GM12873 (cell line): ENCODE data around the gene CSMD2.

Experiments
- CTCF ChIP-seq: IDR thresholded peaks from 2 replicates; pipeline ENCODE4 v1.5.1; 2012; ENCODE audit warnings: low read depth, mild to moderate bottlenecking, moderate library complexity, low read length, control low read depth; ENCODE audit not compliant: insufficient read depth; ENCODE audit errors: missing control alignments

Gene CSMD2

GRCh38 chr1:34186741-34187494 is 21.9 kb upstream of the CSMD2 start:
- no peak for TF ChIP-seq CTCF

GRCh38 chr1:34178072-34178471 is 13.0 kb upstream of the CSMD2 start:
- no peak for TF ChIP-seq CTCF

- no peak for TF ChIP-seq CTCF
Observed at GRCh38 chr1:34176830-34177603, 12.0 kb upstream of the CSMD2 start, which contains the start of gene C1orf94. TSS of gene C1orf94 (plus strand) at chr1:34176907. CDS start at chr1:34177790, 883 bp downstream.

- TF ChIP-seq CTCF, result no peak
Observed at GRCh38 chr1:34175744-34176143, 10.7 kb upstream of the CSMD2 start.

- no peak for TF ChIP-seq CTCF
Observed at GRCh38 chr1:34167389-34167788, 2.4 kb upstream of the CSMD2 start.

GRCh38 chr1:34166625-34167361 is 1.8 kb upstream of the CSMD2 start:
- no peak for TF ChIP-seq CTCF

GRCh38 chr1:34166191-34166624 is 1.2 kb upstream of the CSMD2 start:
- TF ChIP-seq CTCF, result no peak
